ENCODE data around the gene PFDN6. TPM values are rescaled to one million over a fixed set of nuclear protein-coding genes. Genes with fewer than 3 reads are reported as not detected.

PFDN6 gene
- total and polyA plus RNA-seq, 2 of the 13 experiments (the other 11 are each of a cell fraction or from before 2014, with no cell fraction given): 75.5 to 87.0 TPM

DNA sequence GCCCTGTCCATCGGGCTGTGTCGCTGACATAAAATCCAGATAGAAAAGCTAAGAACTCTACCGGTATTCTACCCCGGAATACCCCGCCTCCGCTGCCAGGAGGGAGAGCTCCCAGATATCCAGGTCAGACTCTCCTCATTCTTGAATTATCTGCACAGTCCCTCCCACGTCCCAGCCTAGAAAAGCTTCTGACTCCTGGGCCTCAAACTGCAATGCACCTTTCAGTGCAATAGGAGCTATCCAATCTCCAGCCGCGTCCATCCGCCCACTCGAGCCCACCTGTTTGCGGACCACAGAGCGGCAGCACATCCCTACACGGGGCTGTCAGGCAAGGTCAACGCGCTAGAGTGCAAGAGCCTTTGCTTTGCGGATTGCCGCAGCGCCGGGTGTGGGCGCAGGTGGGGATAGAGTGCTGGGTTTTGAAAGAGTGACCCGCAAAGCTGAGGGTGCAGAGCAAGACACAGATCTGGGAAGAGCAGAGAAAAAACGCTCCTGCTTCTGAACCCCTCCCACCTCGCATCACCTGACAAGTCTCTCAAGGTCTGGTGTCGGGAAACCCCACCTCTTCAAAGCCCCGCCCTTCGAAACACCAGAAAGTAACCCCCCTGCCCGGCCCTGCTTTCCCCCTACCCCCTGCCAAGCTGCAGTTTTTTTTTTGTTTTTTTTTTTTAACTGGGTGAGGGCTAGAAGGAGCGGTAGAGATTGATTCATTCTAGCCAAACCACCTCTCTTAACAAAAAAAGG lies 23.1 kb downstream of the PFDN6 start (continued):
- TF ChIP-seq ZBTB38 (CRISPR knock-in tag; IDR thresholded peaks at IDR 0.05): peak; percentile 37; the same call in 1 of the 2 replicates
- 0 out of 2 replicates have a peak, but pooled peaks have one; percentile 30 for TF ChIP-seq SP5 (CRISPR knock-in tag; IDR thresholded peaks at IDR 0.05; ENCODE audit: borderline replicate concordance, low read depth)
- TF ChIP-seq NPAS2 (CRISPR knock-in tag; IDR thresholded peaks at IDR 0.05; ENCODE audit: borderline replicate concordance): no peak
- TF ChIP-seq, protein P1, sequence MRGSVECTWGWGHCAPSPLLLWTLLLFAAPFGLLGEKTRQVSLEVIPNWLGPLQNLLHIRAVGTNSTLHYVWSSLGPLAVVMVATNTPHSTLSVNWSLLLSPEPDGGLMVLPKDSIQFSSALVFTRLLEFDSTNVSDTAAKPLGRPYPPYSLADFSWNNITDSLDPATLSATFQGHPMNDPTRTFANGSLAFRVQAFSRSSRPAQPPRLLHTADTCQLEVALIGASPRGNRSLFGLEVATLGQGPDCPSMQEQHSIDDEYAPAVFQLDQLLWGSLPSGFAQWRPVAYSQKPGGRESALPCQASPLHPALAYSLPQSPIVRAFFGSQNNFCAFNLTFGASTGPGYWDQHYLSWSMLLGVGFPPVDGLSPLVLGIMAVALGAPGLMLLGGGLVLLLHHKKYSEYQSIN (CRISPR knock-in tag; IDR thresholded peaks at IDR 0.05; ENCODE audit: borderline replicate concordance): no peak
- TF ChIP-seq PCBP1 (IDR thresholded peaks at IDR 0.05; ENCODE audit: borderline replicate concordance, low read depth, low read length): 0 out of 2 replicates have a peak, but pooled peaks have one; percentile 31
- TF ChIP-seq ZNF614 (CRISPR knock-in tag; IDR thresholded peaks at IDR 0.05; ENCODE audit: borderline replicate concordance): peak; percentile 86
- TF ChIP-seq SAP130 (CRISPR knock-in tag; IDR thresholded peaks at IDR 0.05; ENCODE audit: low read depth): peak; percentile 80
- TF ChIP-seq, protein P2, sequence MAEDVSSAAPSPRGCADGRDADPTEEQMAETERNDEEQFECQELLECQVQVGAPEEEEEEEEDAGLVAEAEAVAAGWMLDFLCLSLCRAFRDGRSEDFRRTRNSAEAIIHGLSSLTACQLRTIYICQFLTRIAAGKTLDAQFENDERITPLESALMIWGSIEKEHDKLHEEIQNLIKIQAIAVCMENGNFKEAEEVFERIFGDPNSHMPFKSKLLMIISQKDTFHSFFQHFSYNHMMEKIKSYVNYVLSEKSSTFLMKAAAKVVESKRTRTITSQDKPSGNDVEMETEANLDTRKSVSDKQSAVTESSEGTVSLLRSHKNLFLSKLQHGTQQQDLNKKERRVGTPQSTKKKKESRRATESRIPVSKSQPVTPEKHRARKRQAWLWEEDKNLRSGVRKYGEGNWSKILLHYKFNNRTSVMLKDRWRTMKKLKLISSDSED (CRISPR knock-in tag; IDR thresholded peaks at IDR 0.05): no peak
- TF ChIP-seq, protein P3, sequence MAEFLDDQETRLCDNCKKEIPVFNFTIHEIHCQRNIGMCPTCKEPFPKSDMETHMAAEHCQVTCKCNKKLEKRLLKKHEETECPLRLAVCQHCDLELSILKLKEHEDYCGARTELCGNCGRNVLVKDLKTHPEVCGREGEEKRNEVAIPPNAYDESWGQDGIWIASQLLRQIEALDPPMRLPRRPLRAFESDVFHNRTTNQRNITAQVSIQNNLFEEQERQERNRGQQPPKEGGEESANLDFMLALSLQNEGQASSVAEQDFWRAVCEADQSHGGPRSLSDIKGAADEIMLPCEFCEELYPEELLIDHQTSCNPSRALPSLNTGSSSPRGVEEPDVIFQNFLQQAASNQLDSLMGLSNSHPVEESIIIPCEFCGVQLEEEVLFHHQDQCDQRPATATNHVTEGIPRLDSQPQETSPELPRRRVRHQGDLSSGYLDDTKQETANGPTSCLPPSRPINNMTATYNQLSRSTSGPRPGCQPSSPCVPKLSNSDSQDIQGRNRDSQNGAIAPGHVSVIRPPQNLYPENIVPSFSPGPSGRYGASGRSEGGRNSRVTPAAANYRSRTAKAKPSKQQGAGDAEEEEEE (CRISPR knock-in tag; IDR thresholded peaks at IDR 0.05; ENCODE audit: borderline replicate concordance): 0 out of 2 replicates have a peak, but pooled peaks have one; percentile 0
- TF ChIP-seq, protein P4, sequence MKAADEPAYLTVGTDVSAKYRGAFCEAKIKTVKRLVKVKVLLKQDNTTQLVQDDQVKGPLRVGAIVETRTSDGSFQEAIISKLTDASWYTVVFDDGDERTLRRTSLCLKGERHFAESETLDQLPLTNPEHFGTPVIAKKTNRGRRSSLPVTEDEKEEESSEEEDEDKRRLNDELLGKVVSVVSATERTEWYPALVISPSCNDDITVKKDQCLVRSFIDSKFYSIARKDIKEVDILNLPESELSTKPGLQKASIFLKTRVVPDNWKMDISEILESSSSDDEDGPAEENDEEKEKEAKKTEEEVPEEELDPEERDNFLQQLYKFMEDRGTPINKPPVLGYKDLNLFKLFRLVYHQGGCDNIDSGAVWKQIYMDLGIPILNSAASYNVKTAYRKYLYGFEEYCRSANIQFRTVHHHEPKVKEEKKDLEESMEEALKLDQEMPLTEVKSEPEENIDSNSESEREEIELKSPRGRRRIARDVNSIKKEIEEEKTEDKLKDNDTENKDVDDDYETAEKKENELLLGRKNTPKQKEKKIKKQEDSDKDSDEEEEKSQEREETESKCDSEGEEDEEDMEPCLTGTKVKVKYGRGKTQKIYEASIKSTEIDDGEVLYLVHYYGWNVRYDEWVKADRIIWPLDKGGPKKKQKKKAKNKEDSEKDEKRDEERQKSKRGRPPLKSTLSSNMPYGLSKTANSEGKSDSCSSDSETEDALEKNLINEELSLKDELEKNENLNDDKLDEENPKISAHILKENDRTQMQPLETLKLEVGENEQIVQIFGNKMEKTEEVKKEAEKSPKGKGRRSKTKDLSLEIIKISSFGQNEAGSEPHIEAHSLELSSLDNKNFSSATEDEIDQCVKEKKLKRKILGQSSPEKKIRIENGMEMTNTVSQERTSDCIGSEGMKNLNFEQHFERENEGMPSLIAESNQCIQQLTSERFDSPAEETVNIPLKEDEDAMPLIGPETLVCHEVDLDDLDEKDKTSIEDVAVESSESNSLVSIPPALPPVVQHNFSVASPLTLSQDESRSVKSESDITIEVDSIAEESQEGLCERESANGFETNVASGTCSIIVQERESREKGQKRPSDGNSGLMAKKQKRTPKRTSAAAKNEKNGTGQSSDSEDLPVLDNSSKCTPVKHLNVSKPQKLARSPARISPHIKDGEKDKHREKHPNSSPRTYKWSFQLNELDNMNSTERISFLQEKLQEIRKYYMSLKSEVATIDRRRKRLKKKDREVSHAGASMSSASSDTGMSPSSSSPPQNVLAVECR (CRISPR knock-in tag; IDR thresholded peaks at IDR 0.05; ENCODE audit: borderline replicate concordance): peak; percentile 66; the same call in 1 of the 2 replicates
- TF ChIP-seq HNRNPLL (IDR thresholded peaks at IDR 0.05; ENCODE audit: low read depth, low read length, poor library complexity, severe bottlenecking): peak; percentile 70
- TF ChIP-seq, protein P5, sequence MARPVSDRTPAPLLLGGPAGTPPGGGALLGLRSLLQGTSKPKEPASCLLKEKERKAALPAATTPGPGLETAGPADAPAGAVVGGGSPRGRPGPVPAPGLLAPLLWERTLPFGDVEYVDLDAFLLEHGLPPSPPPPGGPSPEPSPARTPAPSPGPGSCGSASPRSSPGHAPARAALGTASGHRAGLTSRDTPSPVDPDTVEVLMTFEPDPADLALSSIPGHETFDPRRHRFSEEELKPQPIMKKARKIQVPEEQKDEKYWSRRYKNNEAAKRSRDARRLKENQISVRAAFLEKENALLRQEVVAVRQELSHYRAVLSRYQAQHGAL (CRISPR knock-in tag; IDR thresholded peaks at IDR 0.05; ENCODE audit: not compliant biosample characterization): no peak
- TF ChIP-seq ZNF775 (CRISPR knock-in tag; IDR thresholded peaks at IDR 0.05; ENCODE audit: borderline replicate concordance): no peak
- TF ChIP-seq, protein P6, sequence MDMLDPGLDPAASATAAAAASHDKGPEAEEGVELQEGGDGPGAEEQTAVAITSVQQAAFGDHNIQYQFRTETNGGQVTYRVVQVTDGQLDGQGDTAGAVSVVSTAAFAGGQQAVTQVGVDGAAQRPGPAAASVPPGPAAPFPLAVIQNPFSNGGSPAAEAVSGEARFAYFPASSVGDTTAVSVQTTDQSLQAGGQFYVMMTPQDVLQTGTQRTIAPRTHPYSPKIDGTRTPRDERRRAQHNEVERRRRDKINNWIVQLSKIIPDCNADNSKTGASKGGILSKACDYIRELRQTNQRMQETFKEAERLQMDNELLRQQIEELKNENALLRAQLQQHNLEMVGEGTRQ (IDR thresholded peaks at IDR 0.05; ENCODE audit: low read depth, low read length): peak; percentile 63
- TF ChIP-seq, protein P6 (CRISPR knock-in tag; IDR thresholded peaks at IDR 0.05; ENCODE audit: borderline replicate concordance): peak; percentile 76; the same call in 1 of the 2 replicates
